HepG2 (cell line): ENCODE data around the gene TBC1D20. TPM values are rescaled to one million over a fixed set of nuclear protein-coding genes. Genes with fewer than 3 reads are reported as not detected.

Source experiments
- ARID3A ChIP-seq: IDR thresholded peaks from 2 replicates; pipeline ENCODE4 v1.6.1; 2012; ENCODE audit warnings: low read depth, low read length, improper control_type of control experiment
- CEBPB ChIP-seq: IDR thresholded peaks from 2 replicates; pipeline ENCODE4 v1.6.1; 2011; ENCODE audit warnings: low read depth, low read length, improper control_type of control experiment, borderline replicate concordance
- DBP ChIP-seq: sonication (generic); formaldehyde crosslinking; IDR thresholded peaks from 2 replicates; pipeline ENCODE4 v1.4.0; 2020; ENCODE audit warnings: missing genetic modification reagents; ENCODE audit errors: not compliant biosample characterization
- DNMT1 ChIP-seq: sonication (generic); formaldehyde crosslinking; IDR thresholded peaks from 2 replicates; pipeline ENCODE4 v1.5.1; 2020; ENCODE audit warnings: mild to moderate bottlenecking, missing genetic modification reagents
- KDM3A ChIP-seq: IDR thresholded peaks from 2 replicates; pipeline ENCODE4 v1.6.1; 2018; ENCODE audit warnings: low read depth, missing compliant biosample characterization
- KMT2A ChIP-seq: sonication (generic); formaldehyde crosslinking; IDR thresholded peaks from 2 replicates; pipeline ENCODE4 v1.4.0; 2020; ENCODE audit warnings: missing genetic modification reagents
- MLXIP ChIP-seq: sonication (generic); formaldehyde crosslinking; IDR thresholded peaks from 2 replicates; pipeline ENCODE4 v1.9.0; 2021; ENCODE audit warnings: missing genetic modification reagents, borderline replicate concordance
- NFYC ChIP-seq: IDR thresholded peaks from 2 replicates; pipeline ENCODE4 v1.6.1; 2016; ENCODE audit warnings: missing genetic modification reagents, missing compliant biosample characterization
- RAD51 ChIP-seq: fragments of 450-650 bp; IDR thresholded peaks from 2 replicates; pipeline ENCODE4 v1.6.1; 2016; ENCODE audit warnings: borderline replicate concordance
- SIX4 ChIP-seq: sonication (generic); formaldehyde crosslinking; IDR thresholded peaks from 2 replicates; pipeline ENCODE4 v1.4.0; 2020; ENCODE audit warnings: missing genetic modification reagents
- SRY ChIP-seq: sonication (generic); formaldehyde crosslinking; IDR thresholded peaks from 2 replicates; pipeline ENCODE4 v1.8.0; 2022; ENCODE audit warnings: mild to moderate bottlenecking, missing genetic modification reagents
- YEATS4 ChIP-seq: sonication (generic); formaldehyde crosslinking; IDR thresholded peaks from 2 replicates; pipeline ENCODE4 v1.4.0; 2020; ENCODE audit warnings: missing genetic modification reagents, borderline replicate concordance
- ZBTB2 ChIP-seq: sonication (generic); formaldehyde crosslinking; IDR thresholded peaks from 2 replicates; pipeline ENCODE4 v1.8.0; 2022; ENCODE audit warnings: low read depth, missing genetic modification reagents
- ZFP82 ChIP-seq: sonication (generic); formaldehyde crosslinking; IDR thresholded peaks from 2 replicates; pipeline ENCODE4 v1.5.1; 2020; ENCODE audit warnings: mild to moderate bottlenecking, missing genetic modification reagents, borderline replicate concordance
- ZNF18 ChIP-seq: sonication (generic); formaldehyde crosslinking; IDR thresholded peaks from 2 replicates; pipeline ENCODE4 v1.8.0; 2022; ENCODE audit warnings: mild to moderate bottlenecking, missing genetic modification reagents; ENCODE audit not compliant: insufficient replicate concordance
- ZNF20 ChIP-seq: sonication (generic); formaldehyde crosslinking; IDR thresholded peaks from 2 replicates; pipeline ENCODE4 v1.4.0; 2020; ENCODE audit warnings: mild to moderate bottlenecking, moderate library complexity, missing genetic modification reagents
- ZNF335 ChIP-seq: sonication (generic); formaldehyde crosslinking; IDR thresholded peaks from 2 replicates; pipeline ENCODE4 v1.4.0; 2020; ENCODE audit warnings: missing genetic modification reagents
- ZNF460 ChIP-seq: sonication (generic); formaldehyde crosslinking; IDR thresholded peaks from 2 replicates; pipeline ENCODE4 v1.5.1; 2020; ENCODE audit warnings: missing genetic modification reagents, mild to moderate bottlenecking, borderline replicate concordance
- ZNF670 ChIP-seq: sonication (generic); formaldehyde crosslinking; IDR thresholded peaks from 2 replicates; pipeline ENCODE4 v1.8.0; 2022; ENCODE audit warnings: mild to moderate bottlenecking, missing genetic modification reagents, borderline replicate concordance
- ZNF782 ChIP-seq: sonication (generic); formaldehyde crosslinking; IDR thresholded peaks from 2 replicates; pipeline ENCODE4 v1.4.0; 2020; ENCODE audit warnings: missing genetic modification reagents, mild to moderate bottlenecking, borderline replicate concordance
- polyA plus RNA-seq, 8 experiments: library from polyadenylated mRNA; depleted of rRNA in 3 of 8; stranded (reverse) in 7 of 8; unstranded in 1 of 8; fragments of >200 nt; fragmentation: Illumina TruSeq in 4 of 8; extraction: Trizol in 4 of 8; gene quantifications; 2 replicates each; pipeline versions ENCODE4 v1.2.1 to v1.2.3, GENCODE V29; 2011 to 2016; ENCODE audit warnings: low read depth in 4 of 8, missing spikeins in 1 of 8, mixed read lengths in 1 of 8; ENCODE audit not compliant: insufficient read depth in 1 of 8
- total RNA-seq, 5 experiments: library from RNA; depleted of rRNA; stranded (reverse); fragments of >200 nt; fragmentation: Illumina TruSeq; extraction: Trizol; gene quantifications; 2 replicates each; pipeline ENCODE4 v1.2.3, GENCODE V29; 2016; ENCODE audit warnings: low read depth in 1 of 5

The TBC1D20 gene
- total and polyA plus RNA-seq, 2 of the 13 experiments (the other 11 are each of a cell fraction or from before 2014, with no cell fraction given) = 36.6 to 47.1 TPM

- no peak for TF ChIP-seq DNMT1
- peak; percentile 100 for TF ChIP-seq CEBPB
- TF ChIP-seq ZNF670 (CRISPR knock-in tag) = no peak; the same call in 1 of the 2 replicates
- peak; percentile 52; the same call in 1 of the 2 replicates for TF ChIP-seq SIX4 (CRISPR knock-in tag)
- TF ChIP-seq DBP (CRISPR knock-in tag) = no peak
- no peak for TF ChIP-seq SRY
- TF ChIP-seq KDM3A = peak; percentile 36; the same call in 1 of the 2 replicates
- TF ChIP-seq ZNF18 (CRISPR knock-in tag) = no peak
- peak; percentile 96 for TF ChIP-seq YEATS4
- no peak for TF ChIP-seq ZFP82
- peak; percentile 42; the same call in 1 of the 2 replicates for TF ChIP-seq ZBTB2 (CRISPR knock-in tag)
- peak; percentile 99 for TF ChIP-seq ARID3A
- TF ChIP-seq MLXIP (CRISPR knock-in tag) = no peak
- TF ChIP-seq ZNF782 (CRISPR knock-in tag) = 0 out of 2 replicates have a peak, but pooled peaks have one; percentile 15
- TF ChIP-seq ZNF20 (CRISPR knock-in tag) = no peak
- peak; percentile 71 for TF ChIP-seq KMT2A (CRISPR knock-in tag)
- TF ChIP-seq NFYC (CRISPR knock-in tag) = peak; percentile 88
- peak; percentile 90 for TF ChIP-seq ZNF335 (CRISPR knock-in tag)
- TF ChIP-seq RAD51 = no peak
- no peak for TF ChIP-seq ZNF460 (CRISPR knock-in tag)
Observed at GRCh38 chr20:401682-402495, 60.4 kb downstream of the TBC1D20 start (continued).
